H1 (cell line): ENCODE results near the gene GNB1. TPM values are rescaled to one million over a fixed set of nuclear protein-coding genes. Genes with fewer than 3 reads are reported as not detected.

ENCODE experiments used
- CTCF ChIA-PET: fragments of 300-600 bp; sonication (Branson Sonifier 250); formaldehyde crosslinking; loops from one replicate; lab custom pipeline; 2021; ENCODE audit not compliant: partially characterized antibody; lab: Charles Lee
- POLR2A ChIA-PET: fragments of 300-600 bp; sonication (Branson Sonifier 250); formaldehyde crosslinking; loops from one replicate; lab custom pipeline; 2021; ENCODE audit warnings: inconsistent platforms; ENCODE audit not compliant: partially characterized antibody; lab: Charles Lee
- DNase-seq, 2 experiments: peaks; one replicate each; pipeline versions ENCODE4 v3.0.0 to v3.0.0-alpha.2; 2010 to 2022; ENCODE audit warnings: low spot score in 2 of 2, low read depth in 1 of 2, mixed read lengths in 1 of 2
- FAIRE-seq: peaks from 2 replicates; lab custom pipeline; 2011; peaks lifted over from hg19 to GRCh38; lab: Jason Lieb, UNC
- H2AFZ ChIP-seq: 2 replicates; pipeline ENCODE4 v1.8.1; 2012; ENCODE audit warnings: low read length, inconsistent platforms
- H2AK5ac ChIP-seq: 2 replicates; pipeline ENCODE4 v1.6.1; 2013; ENCODE audit warnings: low read depth, low read length
- H2BK120ac ChIP-seq: replicated peaks from 2 replicates; pipeline ENCODE3; 2013; ENCODE audit warnings: low read depth, low read length, inconsistent platforms
- H2BK12ac ChIP-seq: 2 replicates; pipeline ENCODE4 v1.6.1; 2013; ENCODE audit warnings: low read depth, low read length
- H2BK15ac ChIP-seq: 2 replicates; pipeline ENCODE4 v1.6.1; 2013; ENCODE audit warnings: low read length
- H2BK20ac ChIP-seq: 2 replicates; pipeline ENCODE4 v1.6.1; 2013; ENCODE audit warnings: low read length
- H2BK5ac ChIP-seq: 2 replicates; pipeline ENCODE4 v1.6.1; 2013; ENCODE audit warnings: low read depth, low read length
- H3K14ac ChIP-seq: 2 replicates; pipeline ENCODE4 v1.6.1; 2013; ENCODE audit warnings: inconsistent platforms; ENCODE audit not compliant: insufficient read length
- H3K18ac ChIP-seq: 2 replicates; pipeline ENCODE4 v1.6.1; 2013; ENCODE audit warnings: low read length; ENCODE audit errors: extremely low read depth
- H3K23ac ChIP-seq: 2 replicates; pipeline ENCODE4 v1.6.1; 2013; ENCODE audit warnings: inconsistent platforms; ENCODE audit not compliant: insufficient read length
- H3K23me2 ChIP-seq: 2 replicates; pipeline ENCODE4 v1.6.1; 2013; ENCODE audit warnings: low read depth, low read length
- H3K27ac ChIP-seq: 2 replicates; pipeline ENCODE4 v1.6.1; 2011; ENCODE audit warnings: low read depth, low read length, inconsistent platforms
- H3K27me3 ChIP-seq, 4 experiments: replicated peaks in 1 of 4; 1 replicate in 1 of 4; 2 replicates in 3 of 4; pipeline versions ENCODE4 v1.6.1 to v1.8.1; 2011 to 2013; ENCODE audit warnings: low read length in 3 of 4, mild to moderate bottlenecking in 3 of 4, inconsistent platforms in 2 of 4, mixed read lengths in 2 of 4, moderate library complexity in 1 of 4; ENCODE audit not compliant: control insufficient read depth in 3 of 4, insufficient read depth in 3 of 4; ENCODE audit errors: extremely low read depth in 1 of 4
- H3K36me3 ChIP-seq, 4 experiments: 2 replicates each; pipeline versions ENCODE4 v1.6.1 to v1.8.1; 2011 to 2013; ENCODE audit warnings: mild to moderate bottlenecking in 4 of 4, low read length in 3 of 4, moderate library complexity in 2 of 4, control low read depth in 1 of 4, inconsistent platforms in 1 of 4; ENCODE audit not compliant: insufficient read depth in 4 of 4, control insufficient read depth in 2 of 4
- H3K4ac ChIP-seq: replicated peaks from 2 replicates; pipeline ENCODE3; 2013; ENCODE audit warnings: low read length, low read depth, mixed read lengths, inconsistent platforms; ENCODE audit not compliant: insufficient read length
- H3K4me1 ChIP-seq, 4 experiments: replicated peaks in 1 of 4; 1 replicate in 1 of 4; 2 replicates in 3 of 4; pipeline versions ENCODE4 v1.6.1 to v1.8.1; 2011 to 2013; ENCODE audit warnings: low read length in 3 of 4, inconsistent platforms in 2 of 4, mixed read lengths in 1 of 4; ENCODE audit not compliant: insufficient read depth in 4 of 4, control insufficient read depth in 3 of 4
- H3K4me2 ChIP-seq, 2 experiments: 2 replicates each; pipeline versions ENCODE4 v1.6.1 to v1.8.1; 2011 to 2013; ENCODE audit warnings: low read depth in 2 of 2, low read length in 2 of 2, control low read depth in 1 of 2, inconsistent platforms in 1 of 2, mild to moderate bottlenecking in 1 of 2; ENCODE audit not compliant: insufficient read depth in 1 of 2
- H3K4me3 ChIP-seq, 4 experiments: fragments of 200-600, 300-600 bp in 1 of 4; sonication (generic), shearing (Covaris generic), sonication (Bioruptor Twin) in 1 of 4; 2 replicates each; pipeline versions ENCODE4 v1.5.1 to v1.8.1; 2011 to 2016; ENCODE audit warnings: low read length in 4 of 4, low read depth in 3 of 4, control low read depth in 2 of 4, inconsistent platforms in 2 of 4, mild to moderate bottlenecking in 2 of 4, mixed read lengths in 1 of 4, moderate library complexity in 1 of 4; ENCODE audit not compliant: insufficient read depth in 2 of 4; ENCODE audit errors: extremely low read depth in 1 of 4
- H3K56ac ChIP-seq: replicated peaks from 2 replicates; pipeline ENCODE3; 2013; ENCODE audit warnings: low read depth, mild to moderate bottlenecking, mixed read lengths, low read length, inconsistent platforms; ENCODE audit not compliant: insufficient read length
- H3K79me1 ChIP-seq: 2 replicates; pipeline ENCODE4 v1.6.1; 2013; ENCODE audit warnings: low read depth, low read length, control low read depth
- H3K79me2 ChIP-seq, 2 experiments: 2 replicates each; pipeline versions ENCODE4 v1.6.1 to v1.8.1; 2012 to 2013; ENCODE audit warnings: low read length in 2 of 2, mild to moderate bottlenecking in 2 of 2, inconsistent platforms in 1 of 2; ENCODE audit not compliant: insufficient read depth in 2 of 2, control insufficient read depth in 1 of 2
- H3K9ac ChIP-seq, 4 experiments: replicated peaks in 1 of 4; 1 replicate in 1 of 4; 2 replicates in 3 of 4; pipeline versions ENCODE4 v1.6.1 to v1.8.1; 2011 to 2013; ENCODE audit warnings: low read depth in 3 of 4, low read length in 3 of 4, control low read depth in 2 of 4, mild to moderate bottlenecking in 2 of 4, moderate library complexity in 2 of 4, inconsistent platforms in 1 of 4; ENCODE audit errors: extremely low read depth in 1 of 4
- H3K9me3 ChIP-seq, 2 experiments: 2 replicates each; pipeline versions ENCODE4 v1.6.1 to v1.8.1; 2012 to 2013; ENCODE audit warnings: mild to moderate bottlenecking in 2 of 2, moderate library complexity in 2 of 2, control low read depth in 1 of 2, inconsistent platforms in 1 of 2, low read depth in 1 of 2, low read length in 1 of 2, mixed read lengths in 1 of 2; ENCODE audit not compliant: insufficient read depth in 2 of 2
- H4K20me1 ChIP-seq, 2 experiments: replicated peaks in 1 of 2; 2 replicates each; pipeline versions ENCODE3 to v1.8.1; 2011 to 2013; ENCODE audit warnings: inconsistent platforms in 2 of 2, low read length in 2 of 2, mild to moderate bottlenecking in 1 of 2; ENCODE audit not compliant: insufficient read depth in 2 of 2, control insufficient read depth in 1 of 2
- H4K5ac ChIP-seq: 2 replicates; pipeline ENCODE4 v1.6.1; 2013; ENCODE audit warnings: low read length, low read depth, mixed read lengths, inconsistent platforms; ENCODE audit not compliant: insufficient read length
- H4K8ac ChIP-seq: 2 replicates; pipeline ENCODE4 v1.8.0; 2013; ENCODE audit warnings: mild to moderate bottlenecking, moderate library complexity, low read length, inconsistent platforms; ENCODE audit not compliant: insufficient read depth; ENCODE audit errors: extremely low read depth
- H4K91ac ChIP-seq: replicated peaks from 2 replicates; pipeline ENCODE3; 2013; ENCODE audit warnings: low read length, mixed read lengths, inconsistent platforms; ENCODE audit not compliant: insufficient read length
- EP300 ChIP-seq, 2 experiments: IDR thresholded peaks; 1 replicate in 1 of 2; 2 replicates in 1 of 2; pipeline ENCODE4 v1.6.1; 2011 to 2012; ENCODE audit warnings: low read depth in 2 of 2, low read length in 2 of 2, mild to moderate bottlenecking in 2 of 2, borderline replicate concordance in 1 of 2, inconsistent platforms in 1 of 2, moderate library complexity in 1 of 2
- EZH2 ChIP-seq: fragments of 200-600 bp; sonication (generic); IDR thresholded peaks from 2 replicates; pipeline ENCODE4 v1.7.1; 2012; ENCODE audit warnings: low read depth, mild to moderate bottlenecking, moderate library complexity, low read length, inconsistent platforms; ENCODE audit not compliant: severe bottlenecking
- HDAC6 ChIP-seq: IDR thresholded peaks from one replicate; pipeline ENCODE4 v1.7.1; 2012; ENCODE audit warnings: low read depth, mild to moderate bottlenecking, inconsistent platforms, low read length, moderate library complexity
- RAD21 ChIP-seq, 2 experiments: IDR thresholded peaks in 1 of 2; conservative IDR thresholded peaks in 1 of 2; 2 replicates each; pipeline ENCODE4 v1.6.1; 2011; ENCODE audit warnings: low read depth in 2 of 2, low read length in 2 of 2, improper control_type of control experiment in 1 of 2, inconsistent platforms in 1 of 2, mild to moderate bottlenecking in 1 of 2, moderate library complexity in 1 of 2
- RNF2 ChIP-seq: fragments of 200-900, 300-1000 bp; sonication (generic); IDR thresholded peaks from 2 replicates; pipeline ENCODE4 v1.7.1; 2016; ENCODE audit warnings: borderline replicate concordance, low read depth, mild to moderate bottlenecking, antibody characterized with exemption, low read length; ENCODE audit not compliant: poor library complexity, severe bottlenecking; ENCODE audit errors: missing control alignments
- SP1 ChIP-seq: IDR thresholded peaks from 2 replicates; pipeline ENCODE4 v1.6.1; 2011; ENCODE audit warnings: low read depth, low read length
- WGBS, 2 experiments: shearing (Covaris generic) in 1 of 2; methylation state at CpG; one replicate each; pipeline versions ENCODE4 v1.1.6 to v1.1.7; 2013 to 2015; ENCODE audit warnings: low lambda C conversion rate in 2 of 2, mixed read lengths in 2 of 2, inconsistent platforms in 1 of 2, low coverage in 1 of 2, missing lambda C conversion rate in 1 of 2; ENCODE audit not compliant: insufficient replicate concordance in 2 of 2, insufficient coverage in 1 of 2, insufficient read length in 1 of 2; ENCODE audit errors: extremely low coverage in 1 of 2, missing lambda C conversion rate in 1 of 2; 5-methylcytosine and 5-hydroxymethylcytosine counted together
- polyA plus RNA-seq, 7 experiments: library from polyadenylated mRNA; depleted of rRNA in 3 of 7; stranded (reverse) in 5 of 7; unstranded in 2 of 7; fragments of >200 nt in 5 of 7; fragments of 200-250 nt in 2 of 7; gene quantifications; 1 replicate in 5 of 7; 2 replicates in 1 of 7; 4 replicates in 1 of 7; pipeline versions ENCODE4 v1.2.1 to v1.2.3, GENCODE V29; 2011 to 2013; ENCODE audit warnings: missing spikeins in 2 of 7, mixed read lengths in 2 of 7
- total RNA-seq: library from RNA; stranded (reverse); fragmentation: NEBNext Ultra II Directional; extraction: Animal tissue kit (Norgen Biotek cat#: 25700); gene quantifications from 2 replicates; pipeline ENCODE4 v1.2.1, GENCODE V29; 2021

GNB1 gene
- total and polyA plus RNA-seq, 2 of the 8 experiments (the other 6 are each of a cell fraction or from before 2014, with no cell fraction given), result 343 to 382 TPM

DNA sequence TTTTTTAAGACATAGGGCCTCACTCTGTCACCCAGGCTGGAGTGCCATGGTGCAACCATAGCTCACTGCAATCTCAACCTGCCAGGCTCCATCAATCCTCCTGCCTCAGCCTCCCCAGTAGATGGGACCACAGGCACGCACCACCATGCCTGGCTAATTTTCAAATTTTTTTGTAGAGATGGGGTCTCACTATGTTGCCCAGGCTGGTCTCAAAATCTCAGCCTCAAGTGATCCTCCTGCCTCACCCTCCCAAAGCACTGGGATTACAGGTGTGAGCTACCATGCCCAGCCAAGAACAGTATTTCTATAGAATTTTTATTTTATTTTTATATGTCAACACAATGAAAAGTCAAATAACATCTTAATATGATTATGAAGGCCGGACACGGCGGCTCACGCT lies 10.9 kb downstream of the GNB1 start:
- Histone ChIP-seq H3K4me3 (no peak overlapping the region), H4K5ac (no peak overlapping the region), H3K27me3 (no peaks in the 10 kb centered on the region), H3K9me3 (peaks cover 0 to 3% of the 10 kb centered on the region in 2 experiments; a peak in 1 of 4 replicates), H3K4me1 (peaks cover 0 to 9% (median 5%) of the 10 kb centered on the region in 4 experiments; a peak in 3 of 7 replicates), H3K56ac (no peak overlapping the region), H3K79me2 (peaks cover 67 to 99% of the 10 kb centered on the region in 2 experiments), H4K20me1 (peaks cover 31 to 45% of the 10 kb centered on the region in 2 experiments), H3K9ac (no peak overlapping the region), H4K91ac (no peak overlapping the region), H3K36me3 (peaks cover 5 to 18% (median 14%) of the 10 kb centered on the region in 4 experiments; a peak in 6 of 8 replicates), H2BK5ac (no peak overlapping the region), H2BK12ac (no peak overlapping the region), H3K18ac (no peak overlapping the region), H3K79me1 (peaks cover 16% of the 10 kb centered on the region), H3K4ac (no peak overlapping the region), H2BK20ac (no peak overlapping the region), H3K23ac (no peak overlapping the region), H2BK15ac (no peak overlapping the region), H3K14ac (no peak overlapping the region), H2AK5ac (no peak overlapping the region), H3K27ac (no peak overlapping the region), H3K4me2 (no peak overlapping the region; a peak in 1 of 4 replicates), H3K23me2 (no peaks in the 10 kb centered on the region), H2AFZ (no peak overlapping the region), H2BK120ac (no peak overlapping the region), H4K8ac (no peak overlapping the region)
- no peak for DNase-seq
- no peak for FAIRE-seq
- CTCF ChIA-PET, result interaction anchor here (4.6 kb wide), 1 partner anchor 9 kb away, joined by 26 read pairs; no protein-coding TSS in a partner anchor
- no peak for TF ChIP-seq SP1
- no peak for TF ChIP-seq EZH2
- TF ChIP-seq RAD21 (IDR thresholded peaks at IDR 0.05 in 1 of 2, conservative IDR thresholded peaks at IDR 0.05 in 1 of 2; ENCODE audit: low read depth in 2 of 2, low read length in 2 of 2), result no peak
- TF ChIP-seq HDAC6, result no peak
- no peak for TF ChIP-seq EP300 (IDR thresholded peaks at IDR 0.05; ENCODE audit: borderline replicate concordance in 1 of 2, low read depth in 2 of 2, low read length in 2 of 2)
- TF ChIP-seq RNF2, result no peak
- 96% methylated on average over 5 of the region's 5 CpGs; no CpG with 5 or more reads in 1 of the 2 experiments for WGBS, 2 experiments
- POLR2A ChIA-PET, result interaction anchor here (0.6 to 5.1 kb wide), 10 partner anchors 9 to 71 kb away, joined by 3 to 33 read pairs (median 3); no protein-coding TSS in a partner anchor
